ENCODE results near the gene DZIP1.
"Not testable (repeated sequence)": the region's sequence is repeated elsewhere in the genome, so short reads cannot be mapped to it uniquely, and the experiment has no call there.

DZIP1 gene

GRCh38 chr13:95644601-95645052 is at the start of gene DZIP1:
Gene DZIP1 (minus strand): TSS chr13:95644706. CDS start chr13:95642029, 2,677 bp downstream.
- peak; percentile 76 for DNase-seq

- DNase-seq = not testable (repeated sequence)
These were observed 46.5 kb upstream of the DZIP1 start for GRCh38 chr13:95690986-95691385.

- DNase-seq = no peak
These were observed 45.0 kb upstream of the DZIP1 start for GRCh38 chr13:95689582-95689926.

- DNase-seq = not testable (repeated sequence)
These were observed 40.5 kb upstream of the DZIP1 start for GRCh38 chr13:95684960-95685359.

GRCh38 chr13:95684418-95684817 is 39.9 kb upstream of the DZIP1 start:
- DNase-seq = no peak

GRCh38 chr13:95679722-95680121 is 35.2 kb upstream of the DZIP1 start:
- DNase-seq = no peak

GRCh38 chr13:95678967-95679366 is 34.5 kb upstream of the DZIP1 start:
- no peak for DNase-seq

GRCh38 chr13:95677564-95678266 is 33.2 kb upstream of the DZIP1 start:
- DNase-seq = no peak

- peak; percentile 98 for DNase-seq
These were observed 32.5 kb upstream of the DZIP1 start, which contains the start of gene DNAJC3 for GRCh38 chr13:95676762-95677563. Gene DNAJC3 (plus strand): TSS chr13:95677139. CDS start chr13:95677256, 117 bp downstream.

GRCh38 chr13:95676105-95676761 is 31.7 kb upstream of the DZIP1 start:
- DNase-seq = peak; percentile 31

GRCh38 chr13:95671597-95671996 is 27.1 kb upstream of the DZIP1 start:
- DNase-seq = no peak

- DNase-seq = not testable (repeated sequence)
These were observed 22.7 kb upstream of the DZIP1 start for GRCh38 chr13:95667235-95667634.

GRCh38 chr13:95660981-95661581 is 16.6 kb upstream of the DZIP1 start:
- DNase-seq = no peak

- DNase-seq = no peak
These were observed 15.0 kb upstream of the DZIP1 start for GRCh38 chr13:95659500-95659899.

- no peak for DNase-seq
These were observed 12.0 kb upstream of the DZIP1 start for GRCh38 chr13:95656386-95657015.

- no peak for DNase-seq
These were observed 8.3 kb upstream of the DZIP1 start for GRCh38 chr13:95652821-95653220.

GRCh38 chr13:95652244-95652764 is 7.8 kb upstream of the DZIP1 start:
- DNase-seq = no peak

GRCh38 chr13:95650696-95651095 is 6.2 kb upstream of the DZIP1 start:
- DNase-seq = no peak

GRCh38 chr13:95647321-95647720 is 2.8 kb upstream of the DZIP1 start:
- DNase-seq = no peak

GRCh38 chr13:95643936-95644598 is 439 bp downstream of the DZIP1 start:
- no peak for DNase-seq

- DNase-seq = no peak
These were observed 953 bp downstream of the DZIP1 start for GRCh38 chr13:95643571-95643935.

GRCh38 chr13:95642999-95643398 is 1.5 kb downstream of the DZIP1 start:
- no peak for DNase-seq

All from midbrain (tissue), 1 donor.